HCT116 (cell line): ENCODE measurements around the gene CWF19L1. TPM values are rescaled to one million over a fixed set of nuclear protein-coding genes. Genes with fewer than 3 reads are reported as not detected.

Source experiments
- ATAC-seq: fragments of 200-7000 bp; cut with Tn5 transposase; 2 replicates; pipeline ENCODE4 v1.9.1; 2020; ENCODE audit warnings: mild to moderate bottlenecking, moderate library complexity
- BruUV-seq: library from RNA; stranded (reverse); fragments of 400-500 nt; replicated peaks from 2 replicates; lab custom pipeline; 2021; lab: Mats Ljungman, UMichigan
- CTCF ChIA-PET: fragments of 300-600 bp; sonication (Branson Sonifier 250); formaldehyde crosslinking; loops from one replicate; lab custom pipeline; 2021; ENCODE audit warnings: antibody characterized with exemption; lab: Charles Lee
- POLR2A ChIA-PET: fragments of 300-600, 350-600 bp; sonication (Branson Sonifier 250); formaldehyde crosslinking; loops from one replicate; lab custom pipeline; 2021; ENCODE audit warnings: antibody characterized with exemption; lab: Charles Lee
- RAD21 ChIA-PET, 2 experiments: fragments of 300-600 bp; sonication (Branson Sonifier 250); formaldehyde crosslinking; loops; one replicate each; lab custom pipeline; 2023; ENCODE audit warnings: low total read pairs in 2 of 2; ENCODE audit not compliant: uncharacterized antibody in 2 of 2, unreplicated experiment in 2 of 2, low non-redundant PET in 1 of 2; lab: Charles Lee
- DNase-seq: peaks from one replicate; pipeline ENCODE4 v3.0.0-alpha.2; 2010; ENCODE audit warnings: low read depth, low spot score
- H2AFZ ChIP-seq: fragments of 200-600 bp; shearing (Covaris generic), sonication (generic); 2 replicates; pipeline ENCODE4 v1.6.1; 2017; ENCODE audit warnings: low read depth, mixed run types, mixed read lengths, antibody characterized with exemption, low read length; ENCODE audit not compliant: poor library complexity, severe bottlenecking
- H3K27ac ChIP-seq: 2 replicates; pipeline ENCODE4 v1.5.1; 2012; ENCODE audit warnings: low read depth, low read length
- H3K27me3 ChIP-seq: fragments of 200-600 bp; sonication (generic); 2 replicates; pipeline ENCODE4 v1.6.1; 2016; ENCODE audit warnings: mixed run types, low read length, mixed read lengths; ENCODE audit not compliant: insufficient read depth
- H3K36me3 ChIP-seq, 2 experiments: fragments of 200-500 bp in 1 of 2; fragments of 200-600 bp in 1 of 2; sonication (Bioruptor generic) in 1 of 2; sonication (generic) in 1 of 2; 2 replicates each; pipeline versions ENCODE4 v1.5.1 to v1.6.1; 2014 to 2016; ENCODE audit warnings: low read length in 2 of 2, inconsistent platforms in 1 of 2, mixed read lengths in 1 of 2, mixed run types in 1 of 2; ENCODE audit not compliant: insufficient read depth in 2 of 2, control insufficient read depth in 1 of 2
- H3K4me1 ChIP-seq, 2 experiments: fragments of 200-600 bp in 1 of 2; sonication (generic) in 1 of 2; 2 replicates each; pipeline versions ENCODE4 v1.5.1 to v1.6.1; 2012 to 2017; ENCODE audit warnings: low read length in 2 of 2, inconsistent platforms in 1 of 2, mild to moderate bottlenecking in 1 of 2, mixed read lengths in 1 of 2, mixed run types in 1 of 2, moderate library complexity in 1 of 2; ENCODE audit not compliant: insufficient read depth in 2 of 2, control insufficient read depth in 1 of 2
- H3K4me2 ChIP-seq: fragments of 200-600 bp; sonication (generic); 2 replicates; pipeline ENCODE4 v1.6.1; 2017; ENCODE audit warnings: mixed run types, low read length, mixed read lengths
- H3K4me3 ChIP-seq, 2 experiments: fragments of 200-600 bp in 1 of 2; sonication (generic) in 1 of 2; replicated peaks in 1 of 2; 2 replicates each; pipeline ENCODE4 v1.5.1; 2011 to 2016; ENCODE audit warnings: low read length in 2 of 2, control low read depth in 1 of 2, low read depth in 1 of 2, mild to moderate bottlenecking in 1 of 2, mixed read lengths in 1 of 2, mixed run types in 1 of 2
- H3K79me2 ChIP-seq: fragments of 200-600 bp; sonication (generic); 2 replicates; pipeline ENCODE4 v1.6.1; 2017; ENCODE audit warnings: mild to moderate bottlenecking, mixed run types, low read length, moderate library complexity, mixed read lengths; ENCODE audit not compliant: insufficient read depth
- H3K9ac ChIP-seq: fragments of 200-600 bp; sonication (generic); 2 replicates; pipeline ENCODE4 v1.6.1; 2016; ENCODE audit warnings: low read length, mixed read lengths
- H3K9me2 ChIP-seq: fragments of 200-600 bp; sonication (generic), shearing (Covaris generic); 2 replicates; pipeline ENCODE4 v1.6.1; 2017; ENCODE audit warnings: mixed run types, mild to moderate bottlenecking, moderate library complexity; ENCODE audit not compliant: insufficient read depth
- H3K9me3 ChIP-seq, 2 experiments: fragments of 200-500 bp in 1 of 2; fragments of 200-600 bp in 1 of 2; sonication (Bioruptor generic) in 1 of 2; sonication (generic) in 1 of 2; 2 replicates each; pipeline ENCODE4 v1.6.1; 2014 to 2017; ENCODE audit warnings: low read length in 2 of 2, mixed read lengths in 2 of 2, inconsistent platforms in 1 of 2, low read depth in 1 of 2, mild to moderate bottlenecking in 1 of 2, mixed run types in 1 of 2, moderate library complexity in 1 of 2; ENCODE audit not compliant: control insufficient read depth in 1 of 2, insufficient read depth in 1 of 2
- H4K20me1 ChIP-seq: fragments of 200-600 bp; sonication (generic), shearing (Covaris generic); 2 replicates; pipeline ENCODE4 v1.6.1; 2017; ENCODE audit warnings: mixed run types, mild to moderate bottlenecking, moderate library complexity; ENCODE audit not compliant: insufficient read depth
- ATF3 ChIP-seq: IDR thresholded peaks from 2 replicates; pipeline ENCODE4 v1.6.1; 2012
- EGR1 ChIP-seq: IDR thresholded peaks from 2 replicates; pipeline ENCODE4 v1.6.1; 2012; ENCODE audit warnings: low read depth
- ELF1 ChIP-seq: IDR thresholded peaks from 2 replicates; pipeline ENCODE4 v1.6.1; 2012; ENCODE audit warnings: low read depth, borderline replicate concordance
- EZH2phosphoT487 ChIP-seq: fragments of 200-600 bp; IDR thresholded peaks from 2 replicates; pipeline ENCODE4 v1.6.1; 2018; ENCODE audit warnings: antibody characterized with exemption, borderline replicate concordance
- FOSL1 ChIP-seq: IDR thresholded peaks from 2 replicates; pipeline ENCODE4 v1.6.1; 2012; ENCODE audit warnings: low read depth
- JUND ChIP-seq: IDR thresholded peaks from 2 replicates; pipeline ENCODE4 v1.6.1; 2012
- MAX ChIP-seq: IDR thresholded peaks from 2 replicates; pipeline ENCODE4 v1.6.1; 2012
- REST ChIP-seq: IDR thresholded peaks from 2 replicates; pipeline ENCODE4 v1.6.1; 2012; ENCODE audit warnings: low read depth
- SP1 ChIP-seq: IDR thresholded peaks from 2 replicates; pipeline ENCODE4 v1.6.1; 2012; ENCODE audit warnings: low read depth
- SRF ChIP-seq: IDR thresholded peaks from 2 replicates; pipeline ENCODE4 v1.6.1; 2012; ENCODE audit warnings: low read depth
- TCF7L2 ChIP-seq: IDR thresholded peaks from 2 replicates; pipeline ENCODE4 v1.7.0; 2011; ENCODE audit warnings: borderline replicate concordance, inconsistent platforms; ENCODE audit not compliant: insufficient read depth, insufficient read length; ENCODE audit errors: extremely low read depth
- YY1 ChIP-seq: IDR thresholded peaks from 2 replicates; pipeline ENCODE4 v1.6.1; 2011; ENCODE audit warnings: low read length, low read depth, moderate library complexity, mild to moderate bottlenecking; ENCODE audit not compliant: insufficient replicate concordance; ENCODE audit errors: extremely low read depth
- ZBTB33 ChIP-seq: IDR thresholded peaks from 2 replicates; pipeline ENCODE4 v1.6.1; 2011; ENCODE audit warnings: mild to moderate bottlenecking, low read length, moderate library complexity; ENCODE audit not compliant: insufficient replicate concordance; ENCODE audit errors: extremely low read depth
- intact Hi-C: fragments of 100-400 bp; cut with micrococcal nuclease; formaldehyde crosslinking; loops from 2 replicates; pipeline ENCODE4 v1.10.0; 2022
- total RNA-seq: library from RNA; stranded (reverse); gene quantifications from one replicate; pipeline ENCODE4 v1.2.1, GENCODE V29; 2021; ENCODE audit not compliant: unreplicated experiment

Gene CWF19L1
- total RNA-seq, 1 experiment from 2014 or later = 41.7 TPM

- no peak overlapping the region for H3K27ac ChIP-seq
- no peaks in the 10 kb centered on the region for H4K20me1 ChIP-seq
- H3K4me2 ChIP-seq = no peak overlapping the region
- H3K36me3 ChIP-seq = peaks cover 5 to 11% of the 10 kb centered on the region in 2 experiments; a peak in 2 of 4 replicates
- no peak for TF ChIP-seq ATF3
- TF ChIP-seq EGR1 = no peak
- no peak for TF ChIP-seq FOSL1
- no peak for TF ChIP-seq JUND
- no peak for TF ChIP-seq YY1
- TF ChIP-seq REST = no peak
- TF ChIP-seq SRF = no peak
- no peak for TF ChIP-seq SP1
- TF ChIP-seq TCF7L2 = no peak
- no peak for TF ChIP-seq ZBTB33
- no peak for TF ChIP-seq ELF1
- TF ChIP-seq EZH2phosphoT487 = no peak
- TF ChIP-seq MAX = no peak
- TF ChIP-seq, all 23 proteins: peak for 0
- no peak overlapping the region for H2AFZ ChIP-seq
- ChIA-PET CTCF (no interaction called here), POLR2A (no interaction called here), RAD21 (no interaction called here)
- no peak overlapping the region for H3K4me3 ChIP-seq
- H3K9ac ChIP-seq = no peak overlapping the region
- no peaks in the 10 kb centered on the region for H3K9me2 ChIP-seq
- no TSS peak for BruUV-seq
- intact Hi-C loops = no loop called here
- no peak for DNase-seq
- H3K79me2 ChIP-seq = peaks cover 31% of the 10 kb centered on the region
- no peaks in the 10 kb centered on the region for H3K9me3 ChIP-seq
- ATAC-seq = no peak
- H3K4me1 ChIP-seq = peaks cover 13 to 18% of the 10 kb centered on the region in 2 experiments; a peak in 3 of 4 replicates
- H3K27me3 ChIP-seq = peaks cover 6% of the 10 kb centered on the region; the same call in 1 of the 2 replicates
These were observed 20.8 kb upstream of the CWF19L1 start for GRCh38 chr10:100288196-100288595.
